IPS-18a (cell line): ENCODE measurements around the gene EXOC1L.

Source experiments
- H3K27ac ChIP-seq: one replicate; pipeline ENCODE4 v1.5.1; 2013; ENCODE audit warnings: low read length
- H3K27me3 ChIP-seq: one replicate; pipeline ENCODE4 v1.6.1; 2013; ENCODE audit warnings: mild to moderate bottlenecking, low read length; ENCODE audit not compliant: control insufficient read depth, insufficient read depth
- H3K36me3 ChIP-seq: one replicate; pipeline ENCODE4 v1.6.1; 2013; ENCODE audit warnings: low read depth, low read length; ENCODE audit not compliant: control insufficient read depth
- H3K4me1 ChIP-seq: one replicate; pipeline ENCODE4 v1.6.1; 2013; ENCODE audit warnings: low read depth, low read length; ENCODE audit not compliant: control insufficient read depth
- H3K4me3 ChIP-seq: one replicate; pipeline ENCODE4 v1.5.1; 2013; ENCODE audit warnings: low read length
- H3K9ac ChIP-seq: one replicate; pipeline ENCODE4 v1.6.1; 2013; ENCODE audit warnings: mild to moderate bottlenecking, low read length, moderate library complexity
- H3K9me3 ChIP-seq: one replicate; pipeline ENCODE4 v1.6.1; 2013; ENCODE audit warnings: low read depth, low read length; ENCODE audit not compliant: control insufficient read depth

Gene EXOC1L

GRCh38 chr4:55864577-55865223, 45.1 kb downstream of the EXOC1L start:
- no peak overlapping the region for H3K27ac ChIP-seq
- H3K4me3 ChIP-seq = no peak overlapping the region
- H3K27me3 ChIP-seq = no peaks in the 10 kb centered on the region
- no peak overlapping the region for H3K9ac ChIP-seq
- no peaks in the 10 kb centered on the region for H3K4me1 ChIP-seq
- H3K9me3 ChIP-seq = no peaks in the 10 kb centered on the region
- peaks cover 4% of the 10 kb centered on the region for H3K36me3 ChIP-seq

- no peak overlapping the region for H3K27ac ChIP-seq
- H3K9me3 ChIP-seq = no peaks in the 10 kb centered on the region
- no peak overlapping the region for H3K9ac ChIP-seq
- no peaks in the 10 kb centered on the region for H3K4me1 ChIP-seq
- peaks cover 5% of the 10 kb centered on the region for H3K36me3 ChIP-seq
- H3K4me3 ChIP-seq = no peak overlapping the region
- no peaks in the 10 kb centered on the region for H3K27me3 ChIP-seq
Observed at GRCh38 chr4:55865228-55865806, 45.7 kb downstream of the EXOC1L start.

- no peak overlapping the region for H3K27ac ChIP-seq
- peaks cover 16% of the 10 kb centered on the region for H3K36me3 ChIP-seq
- no peaks in the 10 kb centered on the region for H3K4me1 ChIP-seq
- no peaks in the 10 kb centered on the region for H3K27me3 ChIP-seq
- H3K4me3 ChIP-seq = no peak overlapping the region
- H3K9me3 ChIP-seq = no peaks in the 10 kb centered on the region
- no peak overlapping the region for H3K9ac ChIP-seq
Observed at GRCh38 chr4:55866290-55866907, 46.8 kb downstream of the EXOC1L start.

GRCh38 chr4:55866973-55867574, 47.5 kb downstream of the EXOC1L start:
- H3K4me1 ChIP-seq = no peaks in the 10 kb centered on the region
- no peak overlapping the region for H3K27ac ChIP-seq
- H3K27me3 ChIP-seq = no peaks in the 10 kb centered on the region
- H3K9me3 ChIP-seq = no peaks in the 10 kb centered on the region
- H3K36me3 ChIP-seq = peaks cover 16% of the 10 kb centered on the region
- no peak overlapping the region for H3K9ac ChIP-seq
- no peak overlapping the region for H3K4me3 ChIP-seq

GRCh38 chr4:55868581-55869090, 49.0 kb downstream of the EXOC1L start:
- Histone ChIP-seq H3K27ac (no peak overlapping the region), H3K4me3 (no peak overlapping the region), H3K9ac (no peak overlapping the region), H3K36me3 (peaks cover 19% of the 10 kb centered on the region), H3K4me1 (no peaks in the 10 kb centered on the region), H3K9me3 (no peaks in the 10 kb centered on the region), H3K27me3 (no peaks in the 10 kb centered on the region)

- Histone ChIP-seq H3K27ac (no peak overlapping the region), H3K27me3 (no peaks in the 10 kb centered on the region), H3K4me1 (no peaks in the 10 kb centered on the region), H3K4me3 (no peak overlapping the region), H3K36me3 (peaks cover 18% of the 10 kb centered on the region), H3K9me3 (no peaks in the 10 kb centered on the region), H3K9ac (no peak overlapping the region)
Observed at GRCh38 chr4:55871299-55871800, 51.8 kb downstream of the EXOC1L start.

- Histone ChIP-seq H3K9me3 (no peaks in the 10 kb centered on the region), H3K27me3 (no peaks in the 10 kb centered on the region), H3K9ac (no peak overlapping the region), H3K4me1 (no peaks in the 10 kb centered on the region), H3K27ac (no peak overlapping the region), H3K4me3 (no peak overlapping the region), H3K36me3 (peaks cover 26% of the 10 kb centered on the region)
Observed at GRCh38 chr4:55874831-55875230, 55.2 kb downstream of the EXOC1L start.

- Histone ChIP-seq H3K9ac (no peak overlapping the region), H3K27ac (no peak overlapping the region), H3K36me3 (peaks cover 19% of the 10 kb centered on the region), H3K4me3 (no peak overlapping the region), H3K4me1 (no peaks in the 10 kb centered on the region), H3K27me3 (no peaks in the 10 kb centered on the region), H3K9me3 (no peaks in the 10 kb centered on the region)
Observed at GRCh38 chr4:55876387-55876786, 56.8 kb downstream of the EXOC1L start.

GRCh38 chr4:55879224-55879623, 59.6 kb downstream of the EXOC1L start:
- no peak overlapping the region for H3K4me3 ChIP-seq
- H3K36me3 ChIP-seq = peaks cover 13% of the 10 kb centered on the region
- H3K9ac ChIP-seq = no peak overlapping the region
- no peaks in the 10 kb centered on the region for H3K9me3 ChIP-seq
- no peaks in the 10 kb centered on the region for H3K4me1 ChIP-seq
- no peak overlapping the region for H3K27ac ChIP-seq
- H3K27me3 ChIP-seq = no peaks in the 10 kb centered on the region

GRCh38 chr4:55880652-55881280, 61.2 kb downstream of the EXOC1L start:
- Histone ChIP-seq H3K27ac (no peak overlapping the region), H3K9ac (no peak overlapping the region), H3K4me1 (no peaks in the 10 kb centered on the region), H3K4me3 (no peak overlapping the region), H3K36me3 (peaks cover 13% of the 10 kb centered on the region), H3K9me3 (no peaks in the 10 kb centered on the region), H3K27me3 (no peaks in the 10 kb centered on the region)

- no peak overlapping the region for H3K27ac ChIP-seq
Observed at GRCh38 chr4:55884093-55884850, 64.7 kb downstream of the EXOC1L start.

More at GRCh38 chr4:55884093-55884850, 64.7 kb downstream of the EXOC1L start:
- Histone ChIP-seq H3K27me3 (no peaks in the 10 kb centered on the region), H3K4me3 (no peak overlapping the region), H3K9me3 (no peaks in the 10 kb centered on the region), H3K4me1 (no peaks in the 10 kb centered on the region), H3K36me3 (peaks cover 5% of the 10 kb centered on the region), H3K9ac (no peak overlapping the region)
